Thyroid gland (tissue), 4 donors: ENCODE data around the gene TBC1D2B.

ENCODE experiments used
- CTCF ChIP-seq, 6 experiments: fragments of 200-600 bp in 3 of 6; fragments of 450-650 bp in 3 of 6; sonication (generic) in 3 of 6; IDR thresholded peaks; one replicate each; pipeline ENCODE4 v1.5.1; 2016 to 2019; ENCODE audit warnings: antibody characterized with exemption in 6 of 6, mild to moderate bottlenecking in 2 of 6, inconsistent platforms in 1 of 6, moderate library complexity in 1 of 6
- POLR2A ChIP-seq, 2 donors: fragments of 450-650 bp; IDR thresholded peaks; one replicate each; pipeline ENCODE4 v1.6.1; 2017; ENCODE audit warnings: antibody characterized with exemption in 2 of 2, mild to moderate bottlenecking in 2 of 2, moderate library complexity in 1 of 2

GRCh38 chr15:78104119-78104479, 26.6 kb upstream of the TBC1D2B start:
- TF ChIP-seq CTCF (IDR thresholded peaks at IDR 0.05) (no peak), POLR2A (IDR thresholded peaks at IDR 0.05) (no peak)
